K562 (cell line): ENCODE data around the gene SPNS1. TPM values are rescaled to one million over a fixed set of nuclear protein-coding genes. Genes with fewer than 3 reads are reported as not detected.

Experiments
- EP400 ChIP-seq: fragments of 450-650 bp; IDR thresholded peaks from 2 replicates; pipeline ENCODE4 v1.6.1; 2017; ENCODE audit warnings: antibody characterized with exemption, mild to moderate bottlenecking, moderate library complexity
- HMGN3 ChIP-seq: IDR thresholded peaks from 2 replicates; pipeline ENCODE4 v1.6.1; 2011; ENCODE audit warnings: borderline replicate concordance, low read depth, mild to moderate bottlenecking, mixed read lengths, low read length; ENCODE audit not compliant: insufficient read length; ENCODE audit errors: extremely low read depth
- HNRNPK ChIP-seq: fragments of 200-400 bp; formaldehyde crosslinking; IDR thresholded peaks from one replicate; pipeline ENCODE4 v1.6.1; 2018; ENCODE audit warnings: mild to moderate bottlenecking, low read depth, low read length; ENCODE audit not compliant: poor library complexity, severe bottlenecking
- ZNF668 ChIP-seq: fragments of 250-450 bp; sonication (Bioruptor Pico); IDR thresholded peaks from 2 replicates; pipeline ENCODE4 v1.8.0; 2022; ENCODE audit warnings: mild to moderate bottlenecking, inconsistent platforms
- polyA plus RNA-seq, 8 experiments: library from polyadenylated mRNA; depleted of rRNA in 4 of 8; stranded (reverse) in 5 of 8; unstranded in 3 of 8; fragments of >200 nt; fragmentation: Nextera tagmentation in 2 of 8; fragmentation: Illumina TruSeq in 1 of 8; extraction: Ambion mirVana in 2 of 8; extraction: Trizol in 1 of 8; gene quantifications; 2 replicates each; pipeline versions ENCODE4 v1.2.1 to v1.2.3, GENCODE V29; 2011 to 2014; ENCODE audit warnings: inconsistent platforms in 1 of 8, missing spikeins in 1 of 8
- total RNA-seq, 7 experiments: library from RNA; depleted of rRNA in 6 of 7; stranded (reverse); fragments of >200 nt in 6 of 7; fragmentation: Illumina TruSeq in 2 of 7; extraction: Trizol in 2 of 7; gene quantifications; 2 replicates each; pipeline versions ENCODE4 v1.2.1 to v1.2.3, GENCODE V29; 2011 to 2021; ENCODE audit warnings: low replicate concordance in 1 of 7
- TF ChIP-seq, protein P1 (sequence below): fragments of 250-450 bp; sonication (Bioruptor Pico); IDR thresholded peaks from 2 replicates; pipeline ENCODE4 v1.5.0; 2021
- TF ChIP-seq, protein P2 (sequence below): fragments of 150-350 bp; conservative IDR thresholded peaks from 2 replicates; pipeline ENCODE4 v1.6.1; 2014; ENCODE audit warnings: low read length

Gene SPNS1
- total and polyA plus RNA-seq, 9 of the 15 experiments (the other 6 are each of a cell fraction or from before 2014, with no cell fraction given), result 0.58 to 64.9 (median 13.7) TPM

DNA sequence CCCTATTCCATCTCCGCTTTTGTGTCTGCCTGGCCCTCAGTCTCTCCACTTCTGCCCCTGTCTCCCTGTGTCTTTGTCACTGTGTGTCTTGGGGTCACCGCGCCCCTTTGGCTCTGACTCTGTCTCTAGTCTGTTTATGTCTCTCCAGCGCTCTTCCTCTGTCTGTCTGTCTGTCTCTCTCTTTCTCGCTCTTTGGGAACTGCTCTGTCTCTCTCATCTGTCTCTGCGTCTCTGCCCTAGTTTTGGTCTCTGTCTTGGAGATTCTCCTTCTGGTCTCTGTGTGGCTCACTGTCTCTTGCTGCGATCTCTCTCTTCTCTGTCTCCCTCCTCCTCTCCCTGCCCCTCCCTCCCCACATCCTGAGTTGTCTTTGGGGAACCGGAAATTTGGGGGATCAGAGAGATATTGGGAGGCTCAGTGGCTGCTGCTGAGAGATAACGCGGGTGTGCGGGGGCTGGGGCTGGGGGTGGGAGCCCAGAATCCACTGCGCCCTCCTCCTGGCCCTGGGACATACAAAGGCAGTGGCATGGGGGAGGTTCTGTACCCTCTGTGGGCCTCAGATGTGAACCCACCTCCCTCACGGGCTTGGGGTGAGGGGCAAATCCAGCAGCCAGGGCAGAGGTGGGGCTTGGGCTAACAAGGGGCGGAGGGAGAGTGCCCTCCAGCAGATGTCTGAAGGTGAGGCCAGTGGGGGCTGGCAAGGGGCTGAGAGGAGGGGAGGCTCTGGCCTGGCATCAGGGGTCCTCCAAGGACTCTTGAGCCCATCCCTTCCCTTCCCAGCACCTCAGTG lies 34.7 kb downstream of the SPNS1 start (continued):
- TF ChIP-seq HNRNPK, result no peak
- TF ChIP-seq, protein P1, sequence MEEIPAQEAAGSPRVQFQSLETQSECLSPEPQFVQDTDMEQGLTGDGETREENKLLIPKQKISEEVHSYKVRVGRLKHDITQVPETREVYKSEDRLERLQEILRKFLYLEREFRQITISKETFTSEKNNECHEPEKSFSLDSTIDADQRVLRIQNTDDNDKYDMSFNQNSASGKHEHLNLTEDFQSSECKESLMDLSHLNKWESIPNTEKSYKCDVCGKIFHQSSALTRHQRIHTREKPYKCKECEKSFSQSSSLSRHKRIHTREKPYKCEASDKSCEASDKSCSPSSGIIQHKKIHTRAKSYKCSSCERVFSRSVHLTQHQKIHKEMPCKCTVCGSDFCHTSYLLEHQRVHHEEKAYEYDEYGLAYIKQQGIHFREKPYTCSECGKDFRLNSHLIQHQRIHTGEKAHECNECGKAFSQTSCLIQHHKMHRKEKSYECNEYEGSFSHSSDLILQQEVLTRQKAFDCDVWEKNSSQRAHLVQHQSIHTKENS (CRISPR knock-in tag), result no peak
- peak; percentile 58; the same call in 1 of the 2 replicates for TF ChIP-seq ZNF668 (CRISPR knock-in tag)
- TF ChIP-seq, protein P2, sequence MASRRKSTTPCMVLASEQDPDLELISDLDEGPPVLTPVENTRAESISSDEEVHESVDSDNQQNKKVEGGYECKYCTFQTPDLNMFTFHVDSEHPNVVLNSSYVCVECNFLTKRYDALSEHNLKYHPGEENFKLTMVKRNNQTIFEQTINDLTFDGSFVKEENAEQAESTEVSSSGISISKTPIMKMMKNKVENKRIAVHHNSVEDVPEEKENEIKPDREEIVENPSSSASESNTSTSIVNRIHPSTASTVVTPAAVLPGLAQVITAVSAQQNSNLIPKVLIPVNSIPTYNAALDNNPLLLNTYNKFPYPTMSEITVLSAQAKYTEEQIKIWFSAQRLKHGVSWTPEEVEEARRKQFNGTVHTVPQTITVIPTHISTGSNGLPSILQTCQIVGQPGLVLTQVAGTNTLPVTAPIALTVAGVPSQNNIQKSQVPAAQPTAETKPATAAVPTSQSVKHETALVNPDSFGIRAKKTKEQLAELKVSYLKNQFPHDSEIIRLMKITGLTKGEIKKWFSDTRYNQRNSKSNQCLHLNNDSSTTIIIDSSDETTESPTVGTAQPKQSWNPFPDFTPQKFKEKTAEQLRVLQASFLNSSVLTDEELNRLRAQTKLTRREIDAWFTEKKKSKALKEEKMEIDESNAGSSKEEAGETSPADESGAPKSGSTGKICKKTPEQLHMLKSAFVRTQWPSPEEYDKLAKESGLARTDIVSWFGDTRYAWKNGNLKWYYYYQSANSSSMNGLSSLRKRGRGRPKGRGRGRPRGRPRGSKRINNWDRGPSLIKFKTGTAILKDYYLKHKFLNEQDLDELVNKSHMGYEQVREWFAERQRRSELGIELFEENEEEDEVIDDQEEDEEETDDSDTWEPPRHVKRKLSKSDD, result no peak
- TF ChIP-seq EP400, result peak; percentile 43; the same call in 1 of the 2 replicates
- TF ChIP-seq HMGN3, result peak; percentile 94
